Ascending aorta (tissue), 2 donors: ENCODE measurements around the gene PCSK5. TPM values are rescaled to one million over a fixed set of nuclear protein-coding genes. Genes with fewer than 3 reads are reported as not detected.

Experiments used
- DNase-seq, 2 donors: peaks; one replicate each; pipeline ENCODE4 v3.0.0-alpha.2; 2019; ENCODE audit warnings: low spot score in 2 of 2
- H3K27ac ChIP-seq, 2 donors: fragments of 200-600 bp; sonication (generic); one replicate each; pipeline ENCODE4 v1.5.1; 2016 to 2017; ENCODE audit warnings: mild to moderate bottlenecking in 1 of 2
- H3K27me3 ChIP-seq: fragments of 200-600 bp; sonication (generic); one replicate; pipeline ENCODE4 v1.5.1; 2017
- H3K36me3 ChIP-seq, 2 donors: fragments of 200-600 bp; sonication (generic); one replicate each; pipeline ENCODE4 v1.5.1; 2016
- H3K4me1 ChIP-seq, 2 donors: fragments of 200-600 bp; sonication (generic); one replicate each; pipeline ENCODE4 v1.5.1; 2016 to 2017; ENCODE audit warnings: mild to moderate bottlenecking in 1 of 2
- H3K4me3 ChIP-seq, 2 donors: fragments of 200-600 bp; sonication (generic); one replicate each; pipeline ENCODE4 v1.5.1; 2016 to 2017; ENCODE audit warnings: mild to moderate bottlenecking in 1 of 2
- H3K9me3 ChIP-seq, 2 donors: fragments of 200-600 bp; sonication (generic); one replicate each; pipeline ENCODE4 v1.5.1; 2016
- CTCF ChIP-seq, 3 experiments: fragments of 200-600 bp in 2 of 3; fragments of 450-650 bp in 1 of 3; sonication (generic) in 2 of 3; IDR thresholded peaks; one replicate each; pipeline ENCODE4 v1.5.1; 2016 to 2019; ENCODE audit warnings: antibody characterized with exemption in 3 of 3, mild to moderate bottlenecking in 1 of 3, moderate library complexity in 1 of 3
- intact Hi-C: fragments of 100-400 bp; cut with DNase I; formaldehyde crosslinking; loops from one replicate; pipeline ENCODE4 v1.15.1; 2023
- total RNA-seq: library from RNA; depleted of rRNA; stranded (reverse); fragments of >200 nt; gene quantifications from one replicate; pipeline ENCODE4 v1.1.0, GENCODE V29; 2016

The PCSK5 gene
- total RNA-seq, 1 donor from 2014 or later = 66.3 TPM

GRCh38 chr9:75906531-75906930 is 16.1 kb downstream of the PCSK5 start:
- no peaks in the 10 kb centered on the region for H3K36me3 ChIP-seq
- no peak for DNase-seq
- peak overlapping the region; percentile 12 to 73 for H3K27ac ChIP-seq
- no peaks in the 10 kb centered on the region for H3K27me3 ChIP-seq
- H3K9me3 ChIP-seq = no peaks in the 10 kb centered on the region
- no peak for TF ChIP-seq CTCF (IDR thresholded peaks at IDR 0.05)
- H3K4me1 ChIP-seq = peaks cover 3 to 17% of the 10 kb centered on the region in 2 donors
- H3K4me3 ChIP-seq = no peak overlapping the region
- intact Hi-C loops = no loop called here

GRCh38 chr9:75907329-75907728 is 16.9 kb downstream of the PCSK5 start:
- no peak for TF ChIP-seq CTCF (IDR thresholded peaks at IDR 0.05)
- H3K27ac ChIP-seq = peak overlapping the region; percentile 71 to 73
- H3K4me1 ChIP-seq = peaks cover 3 to 17% of the 10 kb centered on the region in 2 donors
- no peaks in the 10 kb centered on the region for H3K9me3 ChIP-seq
- no peak for DNase-seq
- H3K4me3 ChIP-seq = no peak overlapping the region
- H3K27me3 ChIP-seq = no peaks in the 10 kb centered on the region
- H3K36me3 ChIP-seq = no peaks in the 10 kb centered on the region
- intact Hi-C loops = no loop called here

DNA sequence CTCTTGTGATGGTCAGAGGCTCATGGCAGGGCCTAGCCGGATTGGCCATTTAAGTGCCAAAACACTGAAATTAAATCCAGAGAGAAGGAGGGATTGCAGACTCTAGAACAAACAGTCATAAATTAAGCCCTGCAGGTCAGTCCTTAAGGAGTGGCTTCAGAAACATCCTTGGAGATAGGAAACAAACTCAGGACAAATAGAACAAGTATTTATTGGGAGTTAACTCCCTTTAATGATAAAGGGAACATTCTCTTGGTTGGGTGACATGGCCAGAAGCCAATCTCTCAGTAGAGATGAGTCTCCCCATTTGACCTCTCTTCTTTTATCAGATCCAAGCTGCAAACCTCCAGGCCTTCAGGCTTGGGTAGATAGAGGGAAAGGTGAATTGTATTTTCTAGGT is 17.4 kb downstream of the PCSK5 start:
- Histone ChIP-seq H3K4me1 (peaks cover 3 to 17% of the 10 kb centered on the region in 2 donors), H3K4me3 (no peak overlapping the region), H3K27me3 (no peaks in the 10 kb centered on the region), H3K9me3 (no peaks in the 10 kb centered on the region), H3K27ac (peak overlapping the region; percentile 71 to 73), H3K36me3 (no peaks in the 10 kb centered on the region)
- no peak for DNase-seq
- no peak for TF ChIP-seq CTCF (IDR thresholded peaks at IDR 0.05)
- intact Hi-C loops = no loop called here

- intact Hi-C loops = no loop called here
- H3K4me3 ChIP-seq = no peak overlapping the region
- H3K27me3 ChIP-seq = no peaks in the 10 kb centered on the region
- no peak for DNase-seq
- no peak overlapping the region for H3K27ac ChIP-seq
- no peak for TF ChIP-seq CTCF (IDR thresholded peaks at IDR 0.05)
- H3K36me3 ChIP-seq = no peaks in the 10 kb centered on the region
- H3K9me3 ChIP-seq = no peaks in the 10 kb centered on the region
- peaks cover 3 to 11% of the 10 kb centered on the region in 2 donors for H3K4me1 ChIP-seq
These were observed 19.3 kb downstream of the PCSK5 start for GRCh38 chr9:75909776-75910175.

DNA sequence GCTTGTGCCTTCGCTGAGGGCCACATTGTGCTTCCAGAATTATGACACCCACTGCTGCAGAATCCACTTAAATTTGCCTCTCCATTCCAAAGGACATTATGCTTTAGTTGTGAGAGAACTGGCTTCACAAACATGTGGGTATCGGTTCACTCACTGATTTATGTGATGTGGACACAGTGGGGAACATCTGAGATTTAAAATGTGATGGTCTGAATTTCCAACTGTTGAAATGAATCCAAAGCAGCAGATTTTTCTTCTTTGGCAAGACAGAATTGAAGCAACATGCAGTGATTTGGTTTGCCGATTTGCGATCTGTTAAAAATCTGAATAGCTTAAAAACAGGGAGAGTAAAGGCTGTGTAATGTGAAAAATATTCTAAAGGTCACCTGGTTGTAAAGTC is 20.3 kb downstream of the PCSK5 start:
- intact Hi-C loops = no loop called here
- H3K36me3 ChIP-seq = no peaks in the 10 kb centered on the region
- no peak for TF ChIP-seq CTCF (IDR thresholded peaks at IDR 0.05)
- peaks cover 3 to 11% of the 10 kb centered on the region in 2 donors for H3K4me1 ChIP-seq
- H3K9me3 ChIP-seq = no peaks in the 10 kb centered on the region
- no peaks in the 10 kb centered on the region for H3K27me3 ChIP-seq
- no peak overlapping the region for H3K4me3 ChIP-seq
- DNase-seq = no peak
- no peak overlapping the region for H3K27ac ChIP-seq

DNA sequence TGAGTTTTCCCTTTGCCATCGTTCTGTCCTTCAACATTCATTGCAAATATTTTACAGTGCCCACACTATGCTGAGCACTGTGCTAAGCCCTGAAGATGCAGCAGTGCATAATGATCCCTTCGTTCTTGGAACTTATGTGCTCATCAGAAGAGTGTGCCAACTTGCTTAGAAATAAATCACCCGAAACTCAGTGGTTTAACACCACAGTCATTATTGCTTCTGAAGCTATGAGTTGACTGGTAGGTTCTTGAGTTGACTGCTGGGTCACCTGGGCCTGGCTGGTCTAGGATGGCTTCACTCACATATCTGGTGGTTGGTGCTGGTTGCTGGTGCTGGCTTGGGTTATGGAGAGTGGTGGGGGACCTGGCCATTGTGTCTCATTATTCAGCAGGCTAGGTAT is 20.9 kb downstream of the PCSK5 start:
- intact Hi-C loops = no loop called here
- TF ChIP-seq CTCF (IDR thresholded peaks at IDR 0.05) = no peak
- Histone ChIP-seq H3K27ac (no peak overlapping the region), H3K9me3 (no peaks in the 10 kb centered on the region), H3K4me3 (no peak overlapping the region), H3K36me3 (no peaks in the 10 kb centered on the region), H3K27me3 (no peaks in the 10 kb centered on the region), H3K4me1 (peaks cover 3 to 11% of the 10 kb centered on the region in 2 donors)
- no peak for DNase-seq
